HT1080 (cell line): Measurements from ENCODE around the gene DIPK1C. TPM values are rescaled to one million over a fixed set of nuclear protein-coding genes. Genes with fewer than 3 reads are reported as not detected.

Experiments
- DNase-seq: peaks from one replicate; pipeline ENCODE4 v3.0.0-alpha.2; 2015; ENCODE audit warnings: low read depth
- total RNA-seq: library from RNA; depleted of rRNA; stranded (reverse); fragments of >200 nt; shearing (Covaris generic); gene quantifications from 2 replicates; pipeline ENCODE4 v1.2.3, GENCODE V29; 2014

DIPK1C gene
- total RNA-seq, 1 experiment from 2014 or later = not detected

- no peak for DNase-seq
These were observed 29.2 kb upstream of the DIPK1C start for GRCh38 chr18:74486119-74486849.

GRCh38 chr18:74482697-74483096, 25.6 kb upstream of the DIPK1C start:
- no peak for DNase-seq

- DNase-seq = no peak
These were observed 23.1 kb upstream of the DIPK1C start for GRCh38 chr18:74480149-74480651.

GRCh38 chr18:74479486-74480148, 22.5 kb upstream of the DIPK1C start:
- DNase-seq = no peak

- DNase-seq = no peak
These were observed 21.8 kb upstream of the DIPK1C start for GRCh38 chr18:74478880-74479279.

GRCh38 chr18:74478316-74478715, 21.2 kb upstream of the DIPK1C start:
- no peak for DNase-seq

GRCh38 chr18:74477771-74478170, 20.7 kb upstream of the DIPK1C start:
- no peak for DNase-seq

- DNase-seq = peak; percentile 31
These were observed 19.0 kb upstream of the DIPK1C start for GRCh38 chr18:74476140-74476539.

GRCh38 chr18:74473976-74474640, 17.0 kb upstream of the DIPK1C start:
- no peak for DNase-seq

GRCh38 chr18:74472312-74472711, 15.2 kb upstream of the DIPK1C start:
- DNase-seq = no peak

GRCh38 chr18:74468547-74469061, 11.5 kb upstream of the DIPK1C start:
- DNase-seq = peak; percentile 73

GRCh38 chr18:74465775-74466174, 8.7 kb upstream of the DIPK1C start:
- no peak for DNase-seq

- no peak for DNase-seq
These were observed 6.9 kb upstream of the DIPK1C start for GRCh38 chr18:74463983-74464382.

- DNase-seq = no peak
These were observed 6.1 kb upstream of the DIPK1C start for GRCh38 chr18:74463254-74463653.

- no peak for DNase-seq
These were observed 3.7 kb upstream of the DIPK1C start for GRCh38 chr18:74460825-74461224.

- peak; percentile 31 for DNase-seq
These were observed 2.8 kb upstream of the DIPK1C start for GRCh38 chr18:74459889-74460288.

- no peak for DNase-seq
These were observed 765 bp upstream of the DIPK1C start for GRCh38 chr18:74457725-74458421.

GRCh38 chr18:74456349-74457042, 612 bp downstream of the DIPK1C start:
- no peak for DNase-seq

- no peak for DNase-seq
These were observed 1.1 kb downstream of the DIPK1C start for GRCh38 chr18:74456017-74456348.

GRCh38 chr18:74455386-74455785, 1.7 kb downstream of the DIPK1C start:
- DNase-seq = no peak

GRCh38 chr18:74454279-74454751, 2.8 kb downstream of the DIPK1C start:
- no peak for DNase-seq
